ENCODE data around the gene CAPN10.

CAPN10 gene

DNA sequence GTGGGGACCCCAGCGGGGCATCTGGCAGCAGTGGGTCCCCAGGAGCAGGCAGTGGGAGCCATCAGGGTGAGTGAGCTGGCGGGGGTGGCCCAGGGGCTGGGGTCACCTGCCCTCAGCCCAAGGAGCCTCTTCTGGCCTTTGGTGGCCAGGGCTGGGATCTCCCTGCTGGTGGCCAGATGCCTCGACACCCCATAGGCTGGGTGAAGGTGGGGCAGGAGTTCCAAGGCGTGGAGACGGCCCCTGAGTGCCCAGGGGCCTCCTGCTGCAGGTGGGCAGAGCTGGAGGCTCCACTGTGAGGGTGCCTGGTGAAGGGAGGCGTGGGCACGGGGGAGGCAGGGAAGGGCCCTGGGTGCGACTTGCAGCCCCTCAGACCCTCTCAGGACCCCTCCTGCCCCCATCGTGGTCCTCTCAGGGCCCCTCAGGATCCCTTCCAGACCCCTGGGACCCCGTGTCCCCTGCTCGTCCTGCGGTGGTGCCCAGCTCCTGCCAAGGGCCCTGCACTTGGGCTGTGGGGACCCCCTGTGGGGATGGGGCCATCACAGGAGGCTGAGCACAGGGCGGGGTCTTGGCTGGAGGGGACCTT, 33.7 kb downstream of the CAPN10 start:
- in situ Hi-C loops (cut with MboI; ENCODE audit: low sequenced_read_pairs), result no loop called here

DNA sequence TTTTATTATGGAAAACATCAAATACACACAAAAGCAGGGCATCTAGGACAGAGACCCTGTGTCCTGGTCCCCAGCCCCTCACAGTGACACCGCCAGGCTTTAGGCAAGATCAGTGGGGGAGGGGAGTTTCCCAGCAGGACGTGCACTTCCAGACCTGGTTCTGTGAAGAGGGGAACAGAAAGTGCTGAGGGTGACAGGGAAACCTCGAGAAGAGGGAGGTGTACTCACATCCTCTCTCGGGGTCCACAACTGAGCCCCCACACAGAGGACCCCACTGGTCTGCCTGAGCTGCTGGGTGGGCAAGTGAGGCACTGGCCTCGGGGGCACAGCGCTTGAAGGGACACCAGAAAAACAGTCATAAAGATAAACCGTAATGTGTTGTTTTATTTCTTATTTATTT, 34.3 kb downstream of the CAPN10 start:
- in situ Hi-C loops (cut with MboI; ENCODE audit: low sequenced_read_pairs), result no loop called here

- in situ Hi-C loops (cut with MboI; ENCODE audit: low sequenced_read_pairs), result no loop called here
Measured at GRCh38 chr2:240622060-240622411, 35.5 kb downstream of the CAPN10 start.

DNA sequence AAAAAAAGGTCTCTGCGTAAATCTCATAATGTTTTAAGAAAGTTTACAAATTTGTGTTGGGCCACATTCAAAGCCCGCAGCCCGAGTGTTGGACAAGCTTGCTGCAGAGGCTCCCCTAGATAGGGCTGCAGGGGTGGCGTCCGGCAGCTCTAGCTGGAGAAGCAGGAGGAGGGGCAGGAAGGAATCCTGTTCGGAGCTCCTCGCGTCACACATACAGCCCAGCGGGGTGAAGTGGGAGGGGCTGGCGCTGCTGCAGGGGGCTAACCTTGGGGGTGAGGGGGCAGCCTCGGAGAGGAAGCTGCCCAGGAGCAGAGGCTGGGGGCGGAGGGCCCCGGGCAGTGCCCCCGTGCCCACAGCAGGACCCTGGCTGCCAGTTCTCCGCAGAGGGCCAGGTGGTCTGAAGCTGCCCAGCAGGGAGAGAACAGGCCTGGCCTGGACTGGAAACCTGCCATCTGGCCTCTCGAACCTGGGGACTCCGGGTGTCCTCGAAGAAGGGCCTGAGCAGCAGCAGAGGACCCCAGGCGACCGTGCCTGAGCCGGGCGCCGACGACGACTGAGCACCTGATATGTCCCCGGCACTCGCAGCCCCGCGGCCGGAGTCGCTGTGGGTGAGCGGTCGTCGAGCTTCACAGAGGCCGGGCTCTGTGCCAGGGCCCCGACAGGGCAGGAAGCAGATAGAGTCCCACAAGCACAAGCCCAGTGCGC, 36.1 kb downstream of the CAPN10 start:
- in situ Hi-C loops (cut with MboI; ENCODE audit: low sequenced_read_pairs), result no loop called here

- in situ Hi-C loops (cut with MboI; ENCODE audit: low sequenced_read_pairs), result no loop called here
Measured at GRCh38 chr2:240623531-240624010, 37.0 kb downstream of the CAPN10 start.

GRCh38 chr2:240624011-240624949, 37.7 kb downstream of the CAPN10 start:
- in situ Hi-C loops (cut with MboI; ENCODE audit: low sequenced_read_pairs), result no loop called here

DNA sequence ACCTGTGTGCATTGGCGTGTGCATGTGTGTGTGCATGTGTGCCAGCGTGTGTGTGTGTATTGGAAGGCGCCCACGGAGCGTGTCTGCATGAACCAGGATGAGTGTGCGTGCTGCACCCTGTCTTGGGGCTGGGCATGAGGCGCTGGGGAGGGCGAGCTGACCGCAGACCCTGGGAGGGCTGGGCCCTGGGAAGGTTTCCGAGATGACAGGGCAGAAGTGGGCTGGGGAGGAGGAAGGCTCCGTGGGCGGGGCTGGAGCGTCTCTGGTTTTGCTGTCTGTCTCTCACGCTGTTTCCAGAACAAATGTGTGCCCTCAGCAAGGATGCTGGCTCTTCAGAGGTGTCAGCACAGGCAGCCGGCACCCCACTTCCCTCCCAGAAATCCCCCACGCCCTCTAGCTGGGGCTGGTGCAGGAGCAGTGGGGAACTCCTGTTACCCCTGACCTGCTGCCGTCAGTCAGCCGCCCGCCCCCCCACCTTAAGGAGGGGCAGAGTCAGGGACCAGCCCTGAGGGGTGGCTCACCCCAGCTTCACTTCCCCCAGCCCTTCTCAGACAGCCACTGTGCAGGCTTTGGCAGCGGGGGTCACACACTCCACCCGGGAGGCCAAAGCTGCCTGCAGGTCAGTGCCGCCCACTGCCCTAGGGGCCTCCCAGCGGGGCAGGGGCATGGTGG, 38.6 kb downstream of the CAPN10 start, which contains the start of gene GPR35:
Gene GPR35, plus strand, starts transcription at position 531 of the 672 bp plus-strand sequence. CDS start 4,473 bp downstream, outside the sequence.
- in situ Hi-C loops (cut with MboI; ENCODE audit: low sequenced_read_pairs), result no loop called here

- in situ Hi-C loops (cut with MboI; ENCODE audit: low sequenced_read_pairs), result no loop called here
Measured at GRCh38 chr2:240626531-240627300, 40.2 kb downstream of the CAPN10 start.

DNA sequence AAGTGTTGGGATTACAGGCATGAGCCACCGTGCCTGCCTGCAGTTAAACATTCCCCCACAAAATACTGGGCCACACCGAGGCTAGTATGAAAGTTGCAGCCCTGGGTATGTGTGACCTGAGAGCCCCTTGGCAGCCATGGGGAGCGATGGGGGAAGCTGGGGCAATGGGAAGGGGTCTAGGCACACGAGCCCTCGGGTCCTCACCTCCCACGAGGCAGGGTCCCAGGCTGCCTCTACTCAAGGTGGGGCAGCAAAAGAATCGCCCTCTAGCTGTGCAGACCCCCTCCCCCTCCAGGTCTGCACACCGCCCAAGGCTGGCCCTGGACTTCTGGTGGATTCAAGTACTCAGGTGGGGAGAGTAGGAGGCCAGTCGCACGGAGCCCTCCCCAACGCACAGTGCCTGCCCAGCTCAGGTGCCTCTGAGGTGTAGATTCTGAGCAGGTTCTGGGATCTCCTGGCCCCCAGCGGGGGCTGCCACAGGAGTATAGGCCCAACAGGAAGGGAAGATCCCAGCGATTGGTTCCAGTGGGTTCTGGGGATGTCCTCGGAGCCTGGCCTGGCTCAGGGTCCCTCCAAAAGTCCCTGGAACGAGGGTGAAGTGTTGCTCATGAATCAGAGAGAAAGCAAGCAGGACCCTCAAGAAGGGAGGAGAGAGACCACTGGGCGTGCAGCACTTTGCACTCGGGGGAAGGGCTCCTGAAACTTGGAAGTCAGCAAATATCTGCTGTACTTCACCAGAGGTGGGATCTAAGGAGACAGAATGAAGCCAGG, 41.4 kb downstream of the CAPN10 start:
- in situ Hi-C loops (cut with MboI; ENCODE audit: low sequenced_read_pairs), result no loop called here

DNA sequence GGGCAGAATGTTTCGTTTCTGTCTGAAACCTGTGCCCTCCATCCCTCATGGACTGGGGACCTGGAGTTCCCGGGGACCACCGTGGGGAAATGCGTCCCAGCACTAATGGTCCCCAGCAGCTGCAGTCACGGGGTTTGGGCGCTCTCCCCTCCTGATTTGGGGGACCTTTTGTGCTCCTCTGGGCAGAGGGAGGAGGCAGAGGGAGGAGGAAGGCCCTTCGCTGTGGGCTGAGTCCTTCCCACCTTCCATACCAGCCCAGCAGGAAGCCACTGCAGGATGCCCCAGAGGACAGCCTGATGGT, 41.9 kb downstream of the CAPN10 start:
- in situ Hi-C loops (cut with MboI; ENCODE audit: low sequenced_read_pairs), result no loop called here

GRCh38 chr2:240628808-240629618, 42.5 kb downstream of the CAPN10 start:
- in situ Hi-C loops (cut with MboI; ENCODE audit: low sequenced_read_pairs), result no loop called here

- in situ Hi-C loops (cut with MboI; ENCODE audit: low sequenced_read_pairs), result no loop called here
Measured at GRCh38 chr2:240629619-240629967, 43.1 kb downstream of the CAPN10 start.

GRCh38 chr2:240629968-240630770, 43.6 kb downstream of the CAPN10 start:
- in situ Hi-C loops (cut with MboI; ENCODE audit: low sequenced_read_pairs), result no loop called here

DNA sequence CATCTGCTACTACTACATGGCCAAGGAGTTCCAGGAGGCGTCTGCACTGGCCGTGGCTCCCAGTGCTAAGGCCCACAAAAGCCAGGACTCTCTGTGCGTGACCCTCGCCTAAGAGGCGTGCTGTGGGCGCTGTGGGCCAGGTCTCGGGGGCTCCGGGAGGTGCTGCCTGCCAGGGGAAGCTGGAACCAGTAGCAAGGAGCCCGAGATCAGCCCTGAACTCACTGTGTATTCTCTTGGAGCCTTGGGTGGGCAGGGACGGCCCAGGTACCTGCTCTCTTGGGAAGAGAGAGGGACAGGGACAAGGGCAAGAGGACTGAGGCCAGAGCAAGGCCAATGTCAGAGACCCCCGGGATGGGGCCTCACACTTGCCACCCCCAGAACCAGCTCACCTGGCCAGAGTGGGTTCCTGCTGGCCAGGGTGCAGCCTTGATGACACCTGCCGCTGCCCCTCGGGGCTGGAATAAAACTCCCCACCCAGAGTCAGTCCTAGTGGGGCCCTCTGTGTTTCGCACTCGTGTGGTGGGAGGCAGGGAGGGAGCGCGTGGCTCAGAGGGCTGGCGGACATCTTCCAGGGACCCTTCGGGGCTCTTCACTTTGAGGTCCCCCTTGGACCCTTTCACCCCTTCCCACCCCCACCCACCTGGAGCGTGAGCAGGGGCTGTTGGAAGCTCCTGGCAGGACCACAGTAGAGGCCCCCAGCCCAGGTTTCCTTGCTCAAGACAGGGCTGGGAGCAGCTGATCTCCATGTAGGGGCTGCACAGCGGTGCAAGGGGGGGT, 44.4 kb downstream of the CAPN10 start:
- in situ Hi-C loops (cut with MboI; ENCODE audit: low sequenced_read_pairs), result no loop called here

DNA sequence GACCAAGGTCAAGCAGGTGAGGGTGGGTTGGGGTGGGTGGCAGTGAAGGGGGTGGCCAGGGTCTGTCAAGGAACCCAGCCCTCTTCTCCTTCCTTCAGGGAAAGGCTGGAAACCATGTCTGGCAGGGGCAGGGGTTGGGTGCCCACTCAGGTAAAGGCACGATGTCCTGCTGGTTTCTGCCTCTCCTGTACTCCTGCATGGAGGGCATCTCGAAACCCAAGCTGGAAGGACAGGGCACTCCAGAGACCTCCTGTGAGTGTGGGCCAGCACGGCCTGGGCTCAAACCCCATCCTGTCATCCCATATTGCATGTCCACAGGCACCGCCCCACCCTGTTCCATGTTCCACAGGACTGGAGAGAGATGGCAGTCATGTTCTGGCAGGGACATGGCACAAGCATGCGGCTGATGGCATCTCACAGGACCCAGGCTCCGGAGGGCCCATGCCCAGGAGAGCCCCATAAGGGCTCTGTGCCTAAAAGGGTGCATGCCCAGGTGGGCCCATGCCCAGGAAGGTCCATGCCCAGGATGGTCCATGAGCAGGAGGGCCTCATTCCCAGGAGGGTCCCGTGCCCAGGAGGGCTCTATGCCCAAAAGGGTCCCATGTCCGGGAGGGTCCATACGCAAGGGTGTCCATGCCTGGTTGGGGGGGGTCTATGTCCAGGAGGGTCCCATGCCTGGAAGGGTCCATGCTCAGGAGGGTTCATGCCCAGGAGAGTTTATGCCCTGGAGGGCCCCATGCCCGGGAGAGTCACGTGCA, 45.2 kb downstream of the CAPN10 start:
- in situ Hi-C loops (cut with MboI; ENCODE audit: low sequenced_read_pairs), result no loop called here

- in situ Hi-C loops (cut with MboI; ENCODE audit: low sequenced_read_pairs), result no loop called here
Measured at GRCh38 chr2:240632306-240632721, 45.8 kb downstream of the CAPN10 start.
